Fibroblast of lung (primary cell): ENCODE results near the gene RACGAP1. TPM values are rescaled to one million over a fixed set of nuclear protein-coding genes. Genes with fewer than 3 reads are reported as not detected.

Experiments used
- DNase-seq, 2 donors: peaks; one replicate each; pipeline versions ENCODE4 v3.0.0 to v3.0.0-alpha.2; 2010; ENCODE audit warnings: low read depth in 2 of 2
- H2AFZ ChIP-seq: 2 replicates; pipeline ENCODE4 v1.5.1; 2012; ENCODE audit warnings: low read length, control low read depth, inconsistent platforms
- H3K27ac ChIP-seq: 2 replicates; pipeline ENCODE4 v1.5.1; 2011; ENCODE audit warnings: low read length, control low read depth; ENCODE audit not compliant: insufficient read depth
- H3K27me3 ChIP-seq: 2 replicates; pipeline ENCODE4 v1.5.1; 2011; ENCODE audit warnings: mild to moderate bottlenecking, low read length; ENCODE audit not compliant: control insufficient read depth, insufficient read depth
- H3K36me3 ChIP-seq: 2 replicates; pipeline ENCODE4 v1.5.1; 2011; ENCODE audit warnings: low read length; ENCODE audit not compliant: control insufficient read depth, insufficient read depth
- H3K4me1 ChIP-seq: 2 replicates; pipeline ENCODE4 v1.5.1; 2011; ENCODE audit warnings: low read length; ENCODE audit not compliant: control insufficient read depth, insufficient read depth; ENCODE audit errors: extremely low read depth
- H3K4me2 ChIP-seq: 2 replicates; pipeline ENCODE4 v1.5.1; 2011; ENCODE audit warnings: low read length, control low read depth; ENCODE audit not compliant: insufficient read depth; ENCODE audit errors: extremely low read depth
- H3K4me3 ChIP-seq, 4 experiments: fragments of 200-600 bp in 1 of 4; sonication (generic) in 1 of 4; replicated peaks in 1 of 4; 2 replicates each; pipeline ENCODE4 v1.5.1; 2011 to 2016; ENCODE audit warnings: low read length in 4 of 4, low read depth in 3 of 4, mild to moderate bottlenecking in 3 of 4, control low read depth in 2 of 4, inconsistent platforms in 1 of 4, mixed read lengths in 1 of 4; ENCODE audit not compliant: insufficient read depth in 1 of 4; ENCODE audit errors: control extremely low read depth in 1 of 4
- H3K79me2 ChIP-seq: 2 replicates; pipeline ENCODE4 v1.5.1; 2012; ENCODE audit warnings: mild to moderate bottlenecking, low read length, inconsistent platforms; ENCODE audit not compliant: control insufficient read depth, insufficient read depth
- H3K9ac ChIP-seq: 2 replicates; pipeline ENCODE4 v1.5.1; 2011; ENCODE audit warnings: mild to moderate bottlenecking, low read length, control low read depth; ENCODE audit not compliant: insufficient read depth
- H3K9me3 ChIP-seq: 2 replicates; pipeline ENCODE4 v1.5.1; 2012; ENCODE audit warnings: low read depth, low read length; ENCODE audit not compliant: control insufficient read depth, insufficient read depth
- H4K20me1 ChIP-seq: 2 replicates; pipeline ENCODE4 v1.5.1; 2011; ENCODE audit warnings: low read length; ENCODE audit not compliant: control insufficient read depth, insufficient read depth; ENCODE audit errors: extremely low read depth
- CTCF ChIP-seq, 2 donors: IDR thresholded peaks in 1 of 2; conservative IDR thresholded peaks in 1 of 2; 1 replicate in 1 of 2; 2 replicates in 1 of 2; pipeline ENCODE4 v1.5.1; 2011 to 2012; ENCODE audit warnings: low read length in 2 of 2, control low read depth in 1 of 2, inconsistent platforms in 1 of 2, low read depth in 1 of 2, mild to moderate bottlenecking in 1 of 2
- EZH2 ChIP-seq: IDR thresholded peaks from 2 replicates; pipeline ENCODE4 v1.5.1; 2012; ENCODE audit warnings: low read length, control low read depth, mild to moderate bottlenecking; ENCODE audit errors: missing control alignments
- polyA plus RNA-seq, 2 donors: library from polyadenylated mRNA; depleted of rRNA in 1 of 2; stranded (reverse) in 1 of 2; unstranded in 1 of 2; fragments of >200 nt; gene quantifications; 2 replicates each; pipeline ENCODE4 v1.2.1, GENCODE V29; 2011 to 2012; ENCODE audit warnings: missing spikeins in 1 of 2
- total RNA-seq: library from RNA; depleted of rRNA; stranded (reverse); fragments of >200 nt; gene quantifications from 2 replicates; pipeline ENCODE4 v1.2.1, GENCODE V29; 2014

RACGAP1 gene
- total and polyA plus RNA-seq, 2 donors (not counting 1 experiment from before 2014, with no cell fraction given): 22.9 to 38.1 TPM

- no peak overlapping the region for H3K9ac ChIP-seq
- H3K27ac ChIP-seq: no peak overlapping the region
- H3K4me2 ChIP-seq: no peak overlapping the region
- TF ChIP-seq CTCF (conservative IDR thresholded peaks at IDR 0.05 in 1 of 2, IDR thresholded peaks at IDR 0.05 in 1 of 2; ENCODE audit: low read depth in 1 of 2, low read length in 2 of 2) (no peak), EZH2 (no peak)
- H3K4me3 ChIP-seq: no peak overlapping the region
- H3K79me2 ChIP-seq: no peaks in the 10 kb centered on the region
- H3K9me3 ChIP-seq: no peaks in the 10 kb centered on the region
- H3K36me3 ChIP-seq: no peaks in the 10 kb centered on the region
- no peak overlapping the region for H2AFZ ChIP-seq
- H3K27me3 ChIP-seq: peaks cover 7% of the 10 kb centered on the region
- peaks cover 5% of the 10 kb centered on the region for H3K4me1 ChIP-seq
- no peaks in the 10 kb centered on the region for H4K20me1 ChIP-seq
- DNase-seq: no peak
Observed at GRCh38 chr12:50060120-50060468, 34.8 kb upstream of the RACGAP1 start.

GRCh38 chr12:50059440-50060119 is 34.3 kb upstream of the RACGAP1 start:
- Histone ChIP-seq H3K79me2 (no peaks in the 10 kb centered on the region), H3K9ac (no peak overlapping the region), H3K27ac (no peak overlapping the region), H4K20me1 (no peaks in the 10 kb centered on the region), H2AFZ (no peak overlapping the region), H3K4me2 (no peak overlapping the region), H3K36me3 (no peaks in the 10 kb centered on the region), H3K4me1 (peaks cover 5% of the 10 kb centered on the region), H3K4me3 (no peak overlapping the region), H3K27me3 (peaks cover 7% of the 10 kb centered on the region), H3K9me3 (no peaks in the 10 kb centered on the region)
- peak in 1 of 2 donors; percentile 39 for DNase-seq
- TF ChIP-seq CTCF (conservative IDR thresholded peaks at IDR 0.05 in 1 of 2, IDR thresholded peaks at IDR 0.05 in 1 of 2; ENCODE audit: low read depth in 1 of 2, low read length in 2 of 2): no peak
- no peak for TF ChIP-seq EZH2

DNA sequence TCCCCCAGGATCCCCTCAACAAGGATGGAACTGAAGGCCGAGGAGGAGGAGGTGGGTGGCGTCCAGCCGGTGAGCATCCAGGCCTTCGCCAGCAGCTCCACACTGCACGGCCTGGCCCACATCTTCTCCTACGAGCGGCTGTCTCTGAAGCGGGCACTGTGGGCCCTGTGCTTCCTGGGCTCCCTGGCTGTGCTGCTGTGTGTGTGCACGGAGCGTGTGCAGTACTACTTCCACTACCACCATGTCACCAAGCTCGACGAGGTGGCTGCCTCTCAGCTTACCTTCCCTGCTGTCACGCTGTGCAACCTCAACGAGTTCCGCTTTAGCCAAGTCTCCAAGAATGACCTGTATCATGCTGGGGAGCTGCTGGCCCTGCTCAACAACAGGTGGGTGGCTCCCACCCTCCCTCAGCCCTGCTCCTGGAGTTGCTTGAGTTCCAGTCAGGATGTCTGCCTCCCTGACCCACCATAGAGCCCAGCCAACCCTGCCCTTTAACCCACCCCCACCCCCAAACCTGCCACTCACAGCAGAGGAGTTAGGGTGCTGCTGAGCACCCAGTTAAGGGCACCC is 33.5 kb upstream of the RACGAP1 start:
- DNase-seq: no peak

More for the DNA sequence above, 33.5 kb upstream of the RACGAP1 start:
- H3K79me2 ChIP-seq: no peaks in the 10 kb centered on the region
- H3K9me3 ChIP-seq: no peaks in the 10 kb centered on the region
- no peak overlapping the region for H2AFZ ChIP-seq
- no peak for TF ChIP-seq EZH2
- no peak for TF ChIP-seq CTCF (conservative IDR thresholded peaks at IDR 0.05 in 1 of 2, IDR thresholded peaks at IDR 0.05 in 1 of 2; ENCODE audit: low read depth in 1 of 2, low read length in 2 of 2)
- H3K4me2 ChIP-seq: no peak overlapping the region
- no peak overlapping the region for H3K4me3 ChIP-seq
- no peaks in the 10 kb centered on the region for H4K20me1 ChIP-seq
- no peak overlapping the region for H3K9ac ChIP-seq
- peaks cover 7% of the 10 kb centered on the region for H3K27me3 ChIP-seq
- no peak overlapping the region for H3K27ac ChIP-seq
- peaks cover 5% of the 10 kb centered on the region for H3K4me1 ChIP-seq
- H3K36me3 ChIP-seq: no peaks in the 10 kb centered on the region
